ENCODE measurements around the gene NF1.

DNA sequence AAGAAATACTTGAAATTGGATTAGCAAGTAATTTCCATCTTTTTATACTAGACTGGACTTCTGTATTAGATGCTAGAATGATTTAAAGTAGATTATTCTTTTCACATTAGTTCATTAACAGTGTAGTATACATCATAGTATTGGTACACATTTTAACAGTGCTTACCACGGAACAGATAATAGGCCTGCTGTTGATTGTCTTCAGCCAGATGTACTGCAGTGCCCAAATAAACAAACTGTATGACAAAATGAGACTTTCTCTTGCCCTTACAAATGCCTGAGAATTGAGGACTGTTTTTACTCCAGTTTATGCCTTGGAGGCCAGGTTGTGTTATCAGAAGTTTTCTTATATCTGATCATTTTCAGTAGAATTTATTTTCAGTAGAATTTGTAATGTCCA lies 226.0 kb downstream of the NF1 start:
- no peak for TF ChIP-seq CTCF (IDR thresholded peaks at IDR 0.05; ENCODE audit: low read length)
- no peak for TF ChIP-seq EZH2 (IDR thresholded peaks at IDR 0.05; ENCODE audit: borderline replicate concordance, low read length)
